Measurements from ENCODE around the gene SUCLG1. TPM values are rescaled to one million over a fixed set of nuclear protein-coding genes. Genes with fewer than 3 reads are reported as not detected.

Gene SUCLG1
- total RNA-seq, 2 donors from 2014 or later: 43.4 to 80.0 TPM

- H3K9me3 Mint-ChIP-seq: no peaks in the 10 kb centered on the region
- H3K4me3 Mint-ChIP-seq: no peak overlapping the region
- no peaks in the 10 kb centered on the region for H3K36me3 Mint-ChIP-seq (ENCODE audit: low read depth)
- H3K27me3 Mint-ChIP-seq: peaks cover 17% of the 10 kb centered on the region
- H3K27ac Mint-ChIP-seq: no peak overlapping the region
- no peaks in the 10 kb centered on the region for H3K4me1 Mint-ChIP-seq
- ATAC-seq (replicated peaks): no peak
These were observed 84.1 kb downstream of the SUCLG1 start for GRCh38 chr2:84375020-84375419.

- H3K9me3 Mint-ChIP-seq: no peaks in the 10 kb centered on the region
- no peak overlapping the region for H3K27ac Mint-ChIP-seq
- H3K27me3 Mint-ChIP-seq: peaks cover 17% of the 10 kb centered on the region
- H3K4me3 Mint-ChIP-seq: no peak overlapping the region
- H3K4me1 Mint-ChIP-seq: no peaks in the 10 kb centered on the region
- no peak for ATAC-seq (replicated peaks)
- no peaks in the 10 kb centered on the region for H3K36me3 Mint-ChIP-seq (ENCODE audit: low read depth)
These were observed 85.2 kb downstream of the SUCLG1 start for GRCh38 chr2:84373866-84374265.

Other genes starting within 250 kb of the SUCLG1 start
- gene DNAH6, start 57.2 kb upstream of the SUCLG1 start, total RNA-seq: 1 to 10 TPM in 1 of 2 donors, under 1 TPM in 1; 0.69 to 1.6 TPM